CD4-positive, alpha-beta T cell (primary cell): ENCODE results near the gene PLPP2. TPM values are rescaled to one million over a fixed set of nuclear protein-coding genes. Genes with fewer than 3 reads are reported as not detected.
A peak's percentile ranks its signal among the peaks of the same experiment; 100 is the strongest.

Experiments
- ATAC-seq: fragments of 200-7000 bp; cut with Tn5 transposase; one replicate; pipeline ENCODE4 v1.10.0; 2022; ENCODE audit warnings: mild to moderate bottlenecking; ENCODE audit not compliant: poor library complexity
- CTCF ChIA-PET: fragments of 350-600 bp; sonication (Branson Sonifier 250); formaldehyde crosslinking; loops from one replicate; lab custom pipeline; 2021; ENCODE audit warnings: antibody characterized with exemption, inconsistent platforms; lab: Charles Lee
- POLR2A ChIA-PET: fragments of 350-600 bp; sonication (Branson Sonifier 250); formaldehyde crosslinking; loops from one replicate; lab custom pipeline; 2021; ENCODE audit warnings: antibody characterized with exemption, inconsistent platforms; lab: Charles Lee
- DNase-seq, 14 experiments: peaks; one replicate each; pipeline ENCODE4 v3.0.0-alpha.2; 2013 to 2020; ENCODE audit warnings: mixed read lengths in 2 of 14
- H3K27ac ChIP-seq, 2 donors: one replicate each; pipeline versions ENCODE4 v1.5.1 to v1.7.0; 2013; ENCODE audit warnings: low read length in 2 of 2, low read depth in 1 of 2, mild to moderate bottlenecking in 1 of 2
- H3K27me3 ChIP-seq, 2 experiments: 1 replicate in 1 of 2; 2 replicates in 1 of 2; pipeline versions ENCODE4 v1.6.1 to v1.7.0; 2013; ENCODE audit warnings: low read length in 2 of 2, control low read depth in 1 of 2, mild to moderate bottlenecking in 1 of 2, moderate library complexity in 1 of 2; ENCODE audit not compliant: insufficient read depth in 2 of 2, control insufficient read depth in 1 of 2
- H3K36me3 ChIP-seq: one replicate; pipeline ENCODE4 v1.6.1; 2013; ENCODE audit warnings: low read length, control low read depth; ENCODE audit not compliant: insufficient read depth
- H3K4me1 ChIP-seq: one replicate; pipeline ENCODE4 v1.6.1; 2013; ENCODE audit warnings: low read length, control low read depth; ENCODE audit not compliant: insufficient read depth
- H3K4me3 ChIP-seq: one replicate; pipeline ENCODE4 v1.5.1; 2013; ENCODE audit warnings: mild to moderate bottlenecking, low read length, moderate library complexity
- H3K9me3 ChIP-seq, 2 experiments: 1 replicate in 1 of 2; 2 replicates in 1 of 2; pipeline versions ENCODE4 v1.6.1 to v1.7.0; 2013; ENCODE audit warnings: low read length in 2 of 2, mild to moderate bottlenecking in 2 of 2, control low read depth in 1 of 2, moderate library complexity in 1 of 2; ENCODE audit not compliant: control insufficient read depth in 1 of 2, insufficient read depth in 1 of 2
- H3K27ac Mint-ChIP-seq: one replicate; pipeline ENCODE4 v1.8.0; 2020; ENCODE audit warnings: mixed read lengths
- H3K27me3 Mint-ChIP-seq: one replicate; pipeline ENCODE4 v1.8.0; 2021; ENCODE audit warnings: mixed read lengths
- H3K36me3 Mint-ChIP-seq: one replicate; pipeline ENCODE4 v1.8.0; 2021; ENCODE audit warnings: low read depth, mixed read lengths
- H3K4me1 Mint-ChIP-seq: one replicate; pipeline ENCODE4 v1.8.0; 2021; ENCODE audit warnings: low read depth, mixed read lengths
- H3K4me3 Mint-ChIP-seq: one replicate; pipeline ENCODE4 v1.8.0; 2020; ENCODE audit warnings: mild to moderate bottlenecking, mixed read lengths
- H3K9me3 Mint-ChIP-seq: one replicate; pipeline ENCODE4 v1.8.0; 2020; ENCODE audit warnings: mixed read lengths
- CTCF ChIP-seq: fragments of 200-600 bp; IDR thresholded peaks from one replicate; pipeline ENCODE4 v1.8.0; 2022; ENCODE audit warnings: antibody characterized with exemption, mild to moderate bottlenecking
- intact Hi-C, 2 experiments: fragments of 100-400 bp; cut with DNase I in 1 of 2; cut with micrococcal nuclease in 1 of 2; formaldehyde crosslinking; loops; one replicate each; pipeline versions ENCODE4 v1.15.1 to v1.9.0; 2023 to 2025; cut with DNase I, micrococcal nuclease
- total RNA-seq, 174 experiments: library from RNA in 2 of 174; stranded (reverse) in 2 of 174; gene quantifications; one replicate each; pipeline ENCODE4 v1.2.3 and lab custom pipeline; 2021 to 2026

PLPP2 gene
- total RNA-seq, 2 experiments from 2014 or later: 0.64 TPM; not detected in 1

- Histone ChIP-seq H3K4me1 (no peaks in the 10 kb centered on the region), H3K4me3 (no peak overlapping the region), H3K36me3 (peaks cover 26% of the 10 kb centered on the region), H3K27ac (no peak overlapping the region), H3K27me3 (no peaks in the 10 kb centered on the region), H3K9me3 (no peaks in the 10 kb centered on the region)
- POLR2A ChIA-PET: no interaction called here
- H3K4me1 Mint-ChIP-seq: no peaks in the 10 kb centered on the region
- no peak overlapping the region for H3K4me3 Mint-ChIP-seq
- no peak for TF ChIP-seq CTCF
- ATAC-seq (no peak), DNase-seq (no peak)
- peaks cover 26% of the 10 kb centered on the region for H3K36me3 Mint-ChIP-seq
- H3K27ac Mint-ChIP-seq: no peak overlapping the region
- no peaks in the 10 kb centered on the region for H3K27me3 Mint-ChIP-seq
- intact Hi-C loops: no loop called here
- no peaks in the 10 kb centered on the region for H3K9me3 Mint-ChIP-seq
- CTCF ChIA-PET: no interaction called here
Observed at GRCh38 chr19:305240-306150, 14.3 kb upstream of the PLPP2 start.

- H3K36me3 ChIP-seq: no peaks in the 10 kb centered on the region
- peaks cover 28 to 33% of the 10 kb centered on the region in 2 experiments for H3K27me3 ChIP-seq
- DNase-seq (peak in 1 of 14 experiments; percentile 27), ATAC-seq (no peak)
- no peak overlapping the region for H3K4me3 ChIP-seq
- POLR2A ChIA-PET: no interaction called here
- Mint-ChIP-seq H3K9me3 (no peaks in the 10 kb centered on the region), H3K27ac (no peak overlapping the region), H3K27me3 (peaks cover 39% of the 10 kb centered on the region), H3K36me3 (no peaks in the 10 kb centered on the region), H3K4me3 (no peak overlapping the region), H3K4me1 (peaks cover 12% of the 10 kb centered on the region)
- CTCF ChIA-PET: no interaction called here
- TF ChIP-seq CTCF: no peak
- H3K4me1 ChIP-seq: peaks cover 9% of the 10 kb centered on the region
- no peak overlapping the region for H3K27ac ChIP-seq
- H3K9me3 ChIP-seq: peaks cover 0 to 14% of the 10 kb centered on the region in 2 experiments
- intact Hi-C loops: loop anchor here in 1 of 2 experiments (10.0 kb wide), 1 partner anchor 208 kb away; the partner anchor contains the start of gene TPGS1
Observed at GRCh38 chr19:296476-297225, 5.4 kb upstream of the PLPP2 start.

- intact Hi-C loops: loop anchor here in 1 of 2 experiments (10.0 kb wide), 1 partner anchor 209 kb away; the partner anchor contains the start of gene TPGS1
- no peak for TF ChIP-seq CTCF
- H3K9me3 Mint-ChIP-seq: no peaks in the 10 kb centered on the region
- H3K27ac ChIP-seq: no peak overlapping the region
- DNase-seq (no peak), ATAC-seq (no peak)
- CTCF ChIA-PET: interaction anchor here (0.5 kb wide), 1 partner anchor 12 kb away, joined by 3 read pairs; no protein-coding TSS in a partner anchor
- H3K4me1 Mint-ChIP-seq: peaks cover 12% of the 10 kb centered on the region
- H3K27me3 ChIP-seq: peaks cover 28 to 33% of the 10 kb centered on the region in 2 experiments
- H3K4me3 ChIP-seq: no peak overlapping the region
- H3K4me1 ChIP-seq: peaks cover 13% of the 10 kb centered on the region
- POLR2A ChIA-PET: no interaction called here
- H3K36me3 Mint-ChIP-seq: no peaks in the 10 kb centered on the region
- peaks cover 0 to 14% of the 10 kb centered on the region in 2 experiments for H3K9me3 ChIP-seq
- no peak overlapping the region for H3K4me3 Mint-ChIP-seq
- no peak overlapping the region for H3K27ac Mint-ChIP-seq
- H3K36me3 ChIP-seq: no peaks in the 10 kb centered on the region
- H3K27me3 Mint-ChIP-seq: peaks cover 39% of the 10 kb centered on the region
Observed at GRCh38 chr19:295687-296370, 4.6 kb upstream of the PLPP2 start.
